Memory B cell (primary cell): Measurements from ENCODE around the gene FYB2.

Source experiments
- ATAC-seq: fragments of 150-1000 bp; cut with Tn5 transposase; 2 replicates; pipeline ENCODE4 v1.10.0; 2021; ENCODE audit warnings: low read depth, mild to moderate bottlenecking, moderate library complexity
- DNase-seq, 2 donors: peaks; one replicate each; pipeline ENCODE4 v3.0.0; 2022; ENCODE audit warnings: low spot score in 2 of 2
- H3K27ac Mint-ChIP-seq: one replicate; pipeline ENCODE4 v1.8.0; 2022; ENCODE audit warnings: mild to moderate bottlenecking, moderate library complexity, mixed read lengths
- H3K27me3 Mint-ChIP-seq: one replicate; pipeline ENCODE4 v1.8.0; 2022; ENCODE audit warnings: mixed read lengths
- H3K36me3 Mint-ChIP-seq: one replicate; pipeline ENCODE4 v1.8.0; 2022; ENCODE audit warnings: mild to moderate bottlenecking, mixed read lengths
- H3K4me1 Mint-ChIP-seq: one replicate; pipeline ENCODE4 v1.8.0; 2022; ENCODE audit warnings: mixed read lengths
- H3K4me3 Mint-ChIP-seq: one replicate; pipeline ENCODE4 v1.8.0; 2022; ENCODE audit warnings: mild to moderate bottlenecking, moderate library complexity, mixed read lengths
- H3K9me3 Mint-ChIP-seq: one replicate; pipeline ENCODE4 v1.8.0; 2022; ENCODE audit warnings: mixed read lengths

The FYB2 gene

GRCh38 chr1:56688522-56689026 is 130.6 kb downstream of the FYB2 start:
- Mint-ChIP-seq H3K9me3 (no peaks in the 10 kb centered on the region), H3K4me1 (no peaks in the 10 kb centered on the region), H3K4me3 (no peak overlapping the region), H3K27me3 (peaks cover 2% of the 10 kb centered on the region), H3K27ac (no peak overlapping the region), H3K36me3 (no peaks in the 10 kb centered on the region)
- no peak for ATAC-seq
- DNase-seq = no peak

GRCh38 chr1:56686169-56686568 is 133.0 kb downstream of the FYB2 start:
- no peaks in the 10 kb centered on the region for H3K36me3 Mint-ChIP-seq
- DNase-seq (no peak), ATAC-seq (no peak)
- H3K27me3 Mint-ChIP-seq = peaks cover 2% of the 10 kb centered on the region
- no peaks in the 10 kb centered on the region for H3K4me1 Mint-ChIP-seq
- no peak overlapping the region for H3K4me3 Mint-ChIP-seq
- no peak overlapping the region for H3K27ac Mint-ChIP-seq
- no peaks in the 10 kb centered on the region for H3K9me3 Mint-ChIP-seq

- Mint-ChIP-seq H3K4me3 (no peak overlapping the region), H3K27me3 (peaks cover 7% of the 10 kb centered on the region), H3K36me3 (no peaks in the 10 kb centered on the region), H3K27ac (no peak overlapping the region), H3K9me3 (no peaks in the 10 kb centered on the region), H3K4me1 (no peaks in the 10 kb centered on the region)
- ATAC-seq (no peak), DNase-seq (no peak)
Observed at GRCh38 chr1:56683569-56683968, 135.6 kb downstream of the FYB2 start.

- Mint-ChIP-seq H3K4me3 (no peak overlapping the region), H3K27me3 (peaks cover 9% of the 10 kb centered on the region), H3K36me3 (no peaks in the 10 kb centered on the region), H3K4me1 (no peaks in the 10 kb centered on the region), H3K27ac (no peak overlapping the region), H3K9me3 (no peaks in the 10 kb centered on the region)
- no peak for ATAC-seq
- no peak for DNase-seq
Observed at GRCh38 chr1:56676571-56677035, 142.6 kb downstream of the FYB2 start.

GRCh38 chr1:56675763-56676162 is 143.4 kb downstream of the FYB2 start:
- Mint-ChIP-seq H3K36me3 (no peaks in the 10 kb centered on the region), H3K4me1 (no peaks in the 10 kb centered on the region), H3K27me3 (peaks cover 9% of the 10 kb centered on the region), H3K27ac (no peak overlapping the region), H3K9me3 (no peaks in the 10 kb centered on the region), H3K4me3 (no peak overlapping the region)
- no peak for DNase-seq
- ATAC-seq = no peak

GRCh38 chr1:56672579-56672978 is 146.6 kb downstream of the FYB2 start:
- Mint-ChIP-seq H3K9me3 (no peaks in the 10 kb centered on the region), H3K36me3 (no peaks in the 10 kb centered on the region), H3K27ac (no peak overlapping the region), H3K4me1 (no peaks in the 10 kb centered on the region), H3K4me3 (no peak overlapping the region), H3K27me3 (peaks cover 4% of the 10 kb centered on the region)
- ATAC-seq (no peak), DNase-seq (no peak)

GRCh38 chr1:56671542-56671941 is 147.7 kb downstream of the FYB2 start:
- no peak for ATAC-seq
- Mint-ChIP-seq H3K4me3 (no peak overlapping the region), H3K36me3 (no peaks in the 10 kb centered on the region), H3K4me1 (no peaks in the 10 kb centered on the region), H3K27me3 (peaks cover 4% of the 10 kb centered on the region), H3K27ac (no peak overlapping the region), H3K9me3 (no peaks in the 10 kb centered on the region)
- no peak for DNase-seq

GRCh38 chr1:56671085-56671484 is 148.1 kb downstream of the FYB2 start:
- Mint-ChIP-seq H3K27me3 (peaks cover 6% of the 10 kb centered on the region), H3K4me1 (no peaks in the 10 kb centered on the region), H3K27ac (no peak overlapping the region), H3K4me3 (no peak overlapping the region), H3K9me3 (no peaks in the 10 kb centered on the region), H3K36me3 (no peaks in the 10 kb centered on the region)
- ATAC-seq (no peak), DNase-seq (no peak)

- H3K4me1 Mint-ChIP-seq = no peaks in the 10 kb centered on the region
- no peak for ATAC-seq
- no peak overlapping the region for H3K27ac Mint-ChIP-seq
Observed at GRCh38 chr1:56670350-56670749, 148.9 kb downstream of the FYB2 start.

More at GRCh38 chr1:56670350-56670749, 148.9 kb downstream of the FYB2 start:
- DNase-seq = no peak
- no peaks in the 10 kb centered on the region for H3K9me3 Mint-ChIP-seq
- H3K27me3 Mint-ChIP-seq = peaks cover 7% of the 10 kb centered on the region
- H3K36me3 Mint-ChIP-seq = no peaks in the 10 kb centered on the region
- H3K4me3 Mint-ChIP-seq = no peak overlapping the region
